ENCODE measurements around the gene SCG5. TPM values are rescaled to one million over a fixed set of nuclear protein-coding genes. Genes with fewer than 3 reads are reported as not detected.

Gene SCG5
- total and polyA plus RNA-seq, 10 of the 15 experiments (the other 5 are each of a cell fraction or from before 2014, with no cell fraction given): 0.13 to 0.62 (median 0.48) TPM

GRCh38 chr15:32715276-32715675 lies 73.8 kb downstream of the SCG5 start (continued):
- TF ChIP-seq BCL11A (IDR thresholded peaks at IDR 0.05; ENCODE audit: low read depth, low read length): 0 out of 2 replicates have a peak, but pooled peaks have one; percentile 41
- TF ChIP-seq TCF12 (IDR thresholded peaks at IDR 0.05; ENCODE audit: low read depth, low read length): 0 out of 2 replicates have a peak, but pooled peaks have one; percentile 53
- no peak for TF ChIP-seq MXI1 (IDR thresholded peaks at IDR 0.05; ENCODE audit: low read depth, low read length)

GRCh38 chr15:32716216-32716914 lies 74.9 kb downstream of the SCG5 start:
- no peak for TF ChIP-seq E4F1 (IDR thresholded peaks at IDR 0.05; ENCODE audit: borderline replicate concordance, partially characterized antibody)
- TF ChIP-seq JUNB (IDR thresholded peaks at IDR 0.05): 0 out of 2 replicates have a peak, but pooled peaks have one; percentile 5
- H3K79me2 ChIP-seq (ENCODE audit: control insufficient read depth, insufficient read depth, low read length): no peaks in the 10 kb centered on the region
- DNase-seq (ENCODE audit: low read depth, low spot score) (no peak), FAIRE-seq (peak; percentile 57), ATAC-seq (no peak)
- no peak overlapping the region for H2AFZ ChIP-seq (ENCODE audit: control insufficient read depth, low read depth, low read length)
- SMC1A ChIA-PET (ENCODE audit: uncharacterized antibody, unreplicated experiment): interaction anchor here (0.7 kb wide), 1 partner anchor 1074 kb away, joined by 4 read pairs; no protein-coding TSS in a partner anchor
- peaks cover 11% of the 10 kb centered on the region for H3K4me1 ChIP-seq (ENCODE audit: control insufficient read depth, insufficient read depth, low read length)
- H3K4me3 ChIP-seq: peak overlapping the region; percentile 20; the same call in 1 of the 2 replicates
- CTCF ChIA-PET: interaction anchor here (0.5 to 1.0 kb wide), 2 partner anchors 12 to 231 kb away, joined by 3 read pairs; no protein-coding TSS in a partner anchor
- H3K9ac ChIP-seq (ENCODE audit: control insufficient read depth, insufficient read depth, low read length): no peak overlapping the region
- H3K4me2 ChIP-seq (ENCODE audit: control insufficient read depth, insufficient read depth): peak overlapping the region; percentile 66; the same call in 1 of the 2 replicates
- H4K20me1 ChIP-seq (ENCODE audit: control insufficient read depth, insufficient read depth): no peaks in the 10 kb centered on the region
- intact Hi-C loops (cut with micrococcal nuclease; ENCODE audit: unreplicated experiment) (no loop called here), in situ Hi-C loops (cut with MboI) (no loop called here)
- peaks cover 19 to 33% of the 10 kb centered on the region in 2 experiments for H3K27me3 ChIP-seq (replicated peaks in 1 of 2; ENCODE audit: control insufficient read depth in 2 of 2, insufficient read depth in 2 of 2, low read length in 1 of 2)
- H3K9me3 ChIP-seq (replicated peaks; ENCODE audit: control insufficient read depth, insufficient read depth, low read length): no peaks in the 10 kb centered on the region; the same call in 2 of the 3 replicates
- RAD21 ChIA-PET (ENCODE audit: unreplicated experiment): no interaction called here
- POLR2A ChIA-PET: no interaction called here
- no peaks in the 10 kb centered on the region for H3K36me3 ChIP-seq (ENCODE audit: control insufficient read depth in 2 of 2, insufficient read depth in 2 of 2, low read length in 1 of 2)
- H3K27ac ChIP-seq (ENCODE audit: control insufficient read depth, insufficient read depth): no peak overlapping the region
- WGBS (ENCODE audit: insufficient coverage, insufficient replicate concordance, low lambda C conversion rate, missing lambda C conversion rate): 10% methylated on average over 13 of the region's 13 CpGs
- BruUV-seq (replicated peaks): no TSS peak
